Putamen (tissue), 1 donor: ENCODE results near the gene MAD1L1.

Experiments used
- DNase-seq: peaks from one replicate; pipeline ENCODE4 v3.0.0-alpha.2; 2016; ENCODE audit warnings: low spot score

MAD1L1 gene

DNA sequence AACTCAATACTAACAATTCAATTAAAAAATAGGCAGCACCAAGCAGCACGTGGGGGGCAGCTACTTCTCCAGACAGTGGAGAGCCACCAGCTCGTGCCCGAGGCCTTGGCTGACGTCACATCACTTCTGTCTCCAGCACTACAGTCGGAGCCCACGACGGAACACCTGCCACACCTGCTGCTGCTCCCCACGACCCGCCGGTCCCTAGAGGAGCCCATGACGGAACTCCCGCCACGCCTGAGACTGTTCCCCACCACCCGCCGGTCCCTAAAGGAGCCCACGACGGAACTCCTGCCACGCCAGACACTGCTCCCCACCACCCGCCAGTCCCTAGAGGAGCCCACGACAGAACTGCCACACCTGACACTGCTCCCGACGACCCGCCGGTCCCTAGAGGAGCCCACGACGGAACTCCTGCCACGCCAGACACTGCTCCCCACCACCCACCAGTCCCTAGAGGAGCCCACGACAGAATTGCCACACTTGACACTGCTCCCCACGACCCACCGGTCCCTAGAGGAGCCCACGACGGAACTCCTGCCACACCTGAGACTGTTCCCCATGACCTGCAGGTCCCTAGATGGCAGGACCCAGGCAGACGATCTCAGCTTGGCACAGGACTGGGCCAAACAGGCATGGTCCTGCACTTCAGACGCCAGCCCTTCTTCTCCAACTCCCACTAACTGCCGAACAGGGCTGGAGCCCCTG lies 304.7 kb downstream of the MAD1L1 start:
- DNase-seq, result no peak

- DNase-seq, result no peak
Observed at GRCh38 chr7:1926908-1927306, 305.8 kb downstream of the MAD1L1 start.

GRCh38 chr7:1925973-1926907 lies 306.5 kb downstream of the MAD1L1 start:
- no peak for DNase-seq

GRCh38 chr7:1925349-1925748 lies 307.4 kb downstream of the MAD1L1 start:
- DNase-seq, result no peak

DNA sequence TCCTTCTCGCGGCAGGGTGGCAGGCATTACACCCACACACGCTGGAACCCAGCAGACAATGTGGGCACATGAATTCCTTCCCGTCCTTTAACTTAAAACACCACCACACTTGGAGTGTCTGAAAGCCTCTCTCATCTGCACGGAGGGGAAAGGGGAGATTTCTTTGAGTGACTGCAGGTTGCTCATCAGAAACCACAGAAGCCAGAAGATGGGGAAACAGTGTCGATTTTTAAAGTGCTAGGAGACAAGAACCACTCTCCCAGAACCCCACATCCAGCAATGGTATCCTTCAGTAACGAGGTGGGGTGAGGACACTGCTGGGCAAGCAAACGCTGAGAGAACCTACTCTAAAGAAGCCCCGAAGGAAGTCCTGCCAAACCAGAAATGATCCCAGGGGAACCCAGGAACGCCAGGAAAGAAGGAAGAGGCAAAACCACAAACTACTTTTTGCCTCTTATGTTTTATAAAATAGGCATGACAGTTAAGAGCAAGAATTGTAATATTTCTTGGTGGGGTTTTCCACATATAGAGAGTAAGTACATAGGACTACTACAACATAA lies 308.4 kb downstream of the MAD1L1 start:
- no peak for DNase-seq

- no peak for DNase-seq
Observed at GRCh38 chr7:1923409-1924257, 309.1 kb downstream of the MAD1L1 start.

DNA sequence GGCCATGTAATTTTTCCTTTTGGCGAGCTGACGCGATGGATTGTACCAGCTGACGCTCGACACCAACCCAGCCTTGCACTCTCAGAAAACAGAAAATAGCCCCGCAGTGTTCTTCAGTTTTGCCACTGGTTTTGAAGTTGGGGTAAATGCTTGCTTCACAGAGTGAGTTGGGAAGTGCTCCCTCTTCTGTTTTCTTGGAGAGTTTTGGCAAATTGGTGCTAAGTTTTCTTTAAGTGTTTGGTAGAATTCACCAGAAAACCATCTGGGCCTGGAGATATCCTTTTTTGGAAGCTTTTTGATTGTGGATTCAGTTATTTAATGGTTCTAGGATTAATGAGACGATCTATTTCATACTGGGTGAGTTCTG lies 309.9 kb downstream of the MAD1L1 start:
- no peak for DNase-seq

- no peak for DNase-seq
Observed at GRCh38 chr7:1922071-1922869, 310.5 kb downstream of the MAD1L1 start.

- no peak for DNase-seq
Observed at GRCh38 chr7:1920881-1921280, 311.9 kb downstream of the MAD1L1 start.

DNA sequence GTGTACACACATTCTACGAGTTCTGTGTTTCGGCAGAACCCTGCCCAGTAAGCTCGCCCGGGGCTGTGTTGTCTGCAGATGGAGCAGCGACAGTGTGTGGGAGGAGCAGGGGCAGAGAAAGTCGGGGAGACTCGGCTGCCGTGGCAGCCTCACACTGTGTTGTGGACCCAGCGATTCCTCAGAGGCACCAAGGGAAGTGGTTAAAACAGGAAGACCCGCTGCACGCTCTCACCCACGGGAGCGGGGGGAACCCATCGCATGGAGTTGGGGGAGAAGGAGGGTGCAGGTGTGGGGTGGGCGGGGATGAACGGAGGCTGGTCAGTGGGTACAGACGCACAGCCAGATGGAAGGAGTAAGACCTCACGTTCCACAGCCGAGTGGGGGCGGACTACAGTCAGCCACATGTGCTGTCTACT lies 312.5 kb downstream of the MAD1L1 start:
- DNase-seq, result no peak

- DNase-seq, result peak; percentile 69
Observed at GRCh38 chr7:1919539-1920265, 313.0 kb downstream of the MAD1L1 start.

DNA sequence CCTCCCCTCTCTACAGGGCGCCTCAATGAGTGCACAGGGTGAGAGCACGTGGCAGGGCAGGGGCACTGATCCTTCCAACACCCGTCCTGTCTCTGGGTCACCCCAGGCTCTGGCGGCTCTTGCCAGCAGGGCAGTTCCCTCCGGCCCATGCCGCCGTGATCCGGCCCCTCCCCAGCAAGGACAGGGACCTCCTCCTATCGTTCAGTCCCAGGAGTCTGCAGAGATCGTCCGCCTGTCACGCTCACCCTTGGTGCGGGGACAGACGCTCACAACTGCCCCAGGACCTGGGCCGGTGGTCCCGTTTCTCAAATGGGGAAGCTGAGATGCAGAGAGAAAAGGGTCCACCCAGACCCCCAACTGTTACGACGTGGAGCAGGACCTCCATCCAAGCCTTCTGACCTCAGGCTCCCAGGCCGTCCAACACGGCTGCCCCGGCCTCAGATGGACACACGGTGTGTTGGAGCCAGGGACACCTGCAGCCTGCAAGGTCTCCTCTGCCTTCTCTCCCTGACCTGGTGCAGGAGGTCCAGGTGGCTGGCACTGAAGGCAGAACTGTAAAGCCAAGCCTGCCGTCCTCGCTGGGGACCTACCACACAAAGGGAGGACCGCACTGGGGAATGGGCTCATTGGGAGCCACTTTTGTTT lies 313.7 kb downstream of the MAD1L1 start:
- no peak for DNase-seq

GRCh38 chr7:1918063-1918645 lies 314.6 kb downstream of the MAD1L1 start:
- DNase-seq, result no peak

- DNase-seq, result no peak
Observed at GRCh38 chr7:1917221-1918062, 315.3 kb downstream of the MAD1L1 start.

- DNase-seq, result no peak
Observed at GRCh38 chr7:1916601-1916970, 316.2 kb downstream of the MAD1L1 start.

GRCh38 chr7:1915956-1916600 lies 316.7 kb downstream of the MAD1L1 start:
- DNase-seq, result no peak

DNA sequence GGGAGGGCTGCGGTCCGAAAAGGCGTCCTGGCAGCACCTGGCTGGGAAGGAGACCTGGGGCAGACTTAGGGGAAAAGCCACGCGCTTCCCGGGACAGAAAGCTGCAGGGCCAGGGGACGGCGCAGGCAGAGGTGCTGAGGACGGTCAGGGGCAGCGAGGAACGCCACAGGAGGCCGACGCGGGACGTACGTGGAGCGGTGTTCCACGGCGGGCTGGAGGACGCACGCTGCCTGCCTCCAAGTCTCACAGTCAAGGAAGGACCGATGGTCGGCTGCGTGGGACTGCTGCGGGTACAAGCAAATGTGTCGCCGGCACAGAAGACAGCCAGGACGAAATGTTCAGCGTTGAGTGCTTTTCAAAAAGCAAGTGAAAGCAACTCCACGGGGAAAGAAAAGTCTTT lies 317.4 kb downstream of the MAD1L1 start:
- no peak for DNase-seq

DNA sequence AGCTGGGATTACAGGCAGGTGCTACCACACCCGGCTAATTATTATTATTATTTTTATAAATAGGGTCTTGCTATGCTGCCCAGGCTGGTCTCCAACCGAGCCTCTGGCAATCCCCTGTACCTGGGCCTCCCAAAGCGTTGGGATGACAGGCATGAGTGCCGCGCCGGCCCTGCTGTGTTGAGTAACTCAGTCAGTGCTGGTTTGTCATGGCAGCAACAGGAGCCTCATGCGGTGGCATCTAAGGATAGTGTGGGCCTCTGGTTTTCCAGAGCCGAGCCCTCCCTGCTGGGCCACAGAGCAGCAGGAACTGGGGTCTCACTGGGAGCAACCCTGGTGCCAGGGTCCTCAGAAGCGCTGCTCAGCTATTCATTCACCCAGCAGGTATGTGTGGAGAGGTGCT lies 318.0 kb downstream of the MAD1L1 start:
- no peak for DNase-seq
